SH-SY5Y (cell line): ENCODE results near the gene URGCP.

Experiments used
- GATA2 ChIP-seq: IDR thresholded peaks from 2 replicates; pipeline ENCODE4 v1.6.1; 2011; ENCODE audit warnings: mild to moderate bottlenecking, low read depth, low read length
- GATA3 ChIP-seq: IDR thresholded peaks from 2 replicates; pipeline ENCODE4 v1.6.1; 2011; ENCODE audit warnings: low read depth, mild to moderate bottlenecking, low read length, moderate library complexity

DNA sequence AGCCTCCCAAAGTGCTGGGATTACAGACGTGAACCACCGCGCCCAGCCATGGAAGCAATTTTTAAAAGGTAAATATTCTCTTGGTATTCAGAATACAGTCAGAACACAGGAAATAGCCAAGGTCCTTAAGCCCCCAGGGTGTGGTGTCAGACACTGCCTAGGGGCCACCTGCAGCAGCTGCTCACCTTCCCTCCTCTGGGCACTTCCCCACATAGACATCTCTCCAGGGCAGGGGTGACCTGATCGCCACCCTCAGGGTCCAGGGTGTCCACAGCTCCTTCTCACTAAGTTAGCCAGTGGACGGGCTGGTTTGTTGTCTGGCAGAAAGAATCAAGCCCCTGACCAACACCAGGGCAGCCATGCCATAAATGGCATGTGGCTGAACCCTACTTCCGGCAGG lies 15.9 kb downstream of the URGCP start:
- TF ChIP-seq GATA2 (no peak), GATA3 (no peak)
